NT2/D1 (cell line): ENCODE measurements around the gene ATP5MG.
A peak's percentile ranks its signal among the peaks of the same experiment; 100 is the strongest.

Source experiments
- DNase-seq: peaks from one replicate; pipeline ENCODE4 v3.0.0-alpha.2; 2011; ENCODE audit warnings: low read depth, low spot score
- H3K27me3 ChIP-seq: 2 replicates; pipeline ENCODE4 v1.6.0; 2011; ENCODE audit warnings: mild to moderate bottlenecking; ENCODE audit not compliant: insufficient read length, insufficient read depth
- H3K36me3 ChIP-seq: 2 replicates; pipeline ENCODE4 v1.6.1; 2011; ENCODE audit warnings: mild to moderate bottlenecking, low read length, mixed read lengths; ENCODE audit not compliant: insufficient read depth, insufficient read length
- H3K4me1 ChIP-seq: 2 replicates; pipeline ENCODE4 v1.5.1; 2011; ENCODE audit not compliant: insufficient read depth, insufficient read length
- H3K4me3 ChIP-seq: 2 replicates; pipeline ENCODE4 v1.5.1; 2011; ENCODE audit warnings: low read depth; ENCODE audit not compliant: insufficient read length
- H3K9ac ChIP-seq: 2 replicates; pipeline ENCODE4 v1.6.0; 2011; ENCODE audit warnings: low read depth; ENCODE audit not compliant: insufficient read length
- H3K9me3 ChIP-seq: 2 replicates; pipeline ENCODE4 v1.5.1; 2011; ENCODE audit warnings: mild to moderate bottlenecking, low read length; ENCODE audit not compliant: insufficient read depth
- SUZ12 ChIP-seq: IDR thresholded peaks from 2 replicates; pipeline ENCODE4 v1.6.1; 2011; ENCODE audit not compliant: insufficient read length, insufficient read depth; ENCODE audit errors: extremely low read depth
- YY1 ChIP-seq: IDR thresholded peaks from 2 replicates; pipeline ENCODE4 v1.6.1; 2011; ENCODE audit not compliant: insufficient read length, insufficient read depth
- ZNF274 ChIP-seq: IDR thresholded peaks from 2 replicates; pipeline ENCODE4 v1.6.1; 2011; ENCODE audit warnings: mild to moderate bottlenecking, low read depth, low read length

The ATP5MG gene

DNA sequence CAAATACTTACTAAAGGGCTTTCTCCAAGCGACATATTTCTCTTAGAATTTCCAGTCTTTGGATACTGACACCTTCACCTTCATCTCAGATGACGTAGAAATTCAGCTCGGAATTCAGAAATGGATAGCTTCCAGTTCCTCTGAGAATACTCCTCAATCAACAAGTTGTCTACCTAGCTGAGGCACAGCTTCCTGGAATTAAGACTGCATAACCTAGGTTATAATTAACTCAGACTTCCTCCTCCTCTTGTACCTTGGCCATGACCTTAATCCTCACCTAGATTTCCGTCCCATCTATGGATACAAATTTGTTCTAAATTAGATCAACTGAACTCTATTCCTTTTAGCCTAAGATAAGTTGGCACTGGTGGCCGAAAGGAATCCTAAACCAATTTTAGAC is 17.4 kb downstream of the ATP5MG start:
- Histone ChIP-seq H3K9me3 (no peaks in the 10 kb centered on the region), H3K9ac (no peak overlapping the region), H3K4me1 (peaks cover 2% of the 10 kb centered on the region), H3K36me3 (no peaks in the 10 kb centered on the region), H3K27me3 (no peaks in the 10 kb centered on the region), H3K4me3 (no peak overlapping the region)
- no peak for TF ChIP-seq ZNF274
- TF ChIP-seq YY1 = no peak
- no peak for TF ChIP-seq SUZ12
- DNase-seq = no peak

DNA sequence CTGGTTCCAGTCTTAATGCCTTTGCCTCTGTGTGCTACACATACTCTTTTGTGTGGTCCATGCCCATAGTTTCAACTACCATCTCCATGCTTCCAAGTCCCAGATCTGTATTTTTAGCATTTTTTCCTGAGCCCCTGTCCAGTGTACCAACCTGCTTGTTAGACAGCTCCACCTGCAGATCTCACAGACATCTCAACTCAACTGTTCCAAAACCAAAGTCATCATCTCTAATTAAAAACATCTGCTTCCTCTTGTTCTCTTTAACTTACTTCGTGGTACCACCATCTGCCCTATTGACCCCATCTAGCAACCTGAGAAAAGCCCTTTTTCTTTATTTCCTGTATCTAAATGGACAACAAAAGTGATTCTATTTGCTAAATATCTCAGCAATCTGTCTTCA is 26.3 kb downstream of the ATP5MG start:
- Histone ChIP-seq H3K9ac (no peak overlapping the region), H3K4me3 (no peak overlapping the region), H3K9me3 (no peaks in the 10 kb centered on the region), H3K27me3 (no peaks in the 10 kb centered on the region), H3K36me3 (no peaks in the 10 kb centered on the region), H3K4me1 (peaks cover 2% of the 10 kb centered on the region)
- DNase-seq = no peak
- TF ChIP-seq ZNF274 = no peak
- no peak for TF ChIP-seq YY1
- TF ChIP-seq SUZ12 = no peak

DNA sequence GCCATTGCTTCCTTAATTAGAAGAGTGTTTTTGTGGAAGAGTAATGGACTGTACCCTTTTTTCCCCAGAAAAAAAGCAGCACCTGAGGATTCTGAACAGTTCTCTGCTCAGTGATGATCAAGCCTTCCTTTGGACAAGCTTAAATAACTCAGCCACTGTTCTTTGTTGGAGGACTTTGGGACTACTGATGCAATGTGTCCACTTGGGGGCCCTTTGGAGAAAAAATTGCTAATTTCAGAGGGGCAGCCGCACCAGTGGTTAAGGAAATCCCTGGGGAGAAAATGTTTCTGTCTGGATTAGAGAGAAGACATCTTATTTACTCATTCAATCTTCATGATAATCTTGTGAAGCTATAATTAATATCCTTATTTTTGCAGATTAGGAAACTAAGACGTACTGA is 29.6 kb downstream of the ATP5MG start:
- no peak overlapping the region for H3K4me3 ChIP-seq

DNA sequence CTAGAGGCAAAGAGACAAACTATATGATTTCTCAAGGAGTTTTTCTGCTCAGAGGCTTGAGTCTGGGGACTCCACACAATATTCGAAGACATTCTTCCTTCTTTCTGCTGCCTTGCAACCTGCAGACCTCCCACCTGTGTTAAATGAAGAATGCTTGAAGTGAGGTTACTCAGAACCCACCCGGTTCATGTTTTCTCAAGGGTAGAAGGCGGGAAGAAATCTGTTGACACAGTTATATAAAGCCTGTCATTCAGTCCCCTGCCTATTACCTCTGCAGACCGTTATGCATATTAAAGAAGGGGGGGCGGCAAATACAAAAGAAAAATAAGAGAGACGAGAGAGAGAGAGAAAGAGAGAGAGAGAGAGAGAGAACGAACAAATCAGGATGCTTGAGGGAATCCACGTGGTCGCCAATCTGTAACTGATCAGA is 32.7 kb downstream of the ATP5MG start:
- no peak for DNase-seq
- no peaks in the 10 kb centered on the region for H3K4me1 ChIP-seq
- H3K4me3 ChIP-seq = peak overlapping the region; percentile 74
- H3K36me3 ChIP-seq = peaks cover 3% of the 10 kb centered on the region
- H3K27me3 ChIP-seq = no peaks in the 10 kb centered on the region
- TF ChIP-seq SUZ12 = no peak
- no peak for TF ChIP-seq ZNF274
- TF ChIP-seq YY1 = no peak
- no peaks in the 10 kb centered on the region for H3K9me3 ChIP-seq
- peak overlapping the region; percentile 93 for H3K9ac ChIP-seq

More for the DNA sequence above, 29.6 kb downstream of the ATP5MG start:
- no peaks in the 10 kb centered on the region for H3K4me1 ChIP-seq
- no peak for TF ChIP-seq YY1
- no peak for TF ChIP-seq ZNF274
- no peak for TF ChIP-seq SUZ12
- no peaks in the 10 kb centered on the region for H3K36me3 ChIP-seq
- no peak overlapping the region for H3K9ac ChIP-seq
- H3K27me3 ChIP-seq = no peaks in the 10 kb centered on the region
- no peaks in the 10 kb centered on the region for H3K9me3 ChIP-seq
- no peak for DNase-seq

DNA sequence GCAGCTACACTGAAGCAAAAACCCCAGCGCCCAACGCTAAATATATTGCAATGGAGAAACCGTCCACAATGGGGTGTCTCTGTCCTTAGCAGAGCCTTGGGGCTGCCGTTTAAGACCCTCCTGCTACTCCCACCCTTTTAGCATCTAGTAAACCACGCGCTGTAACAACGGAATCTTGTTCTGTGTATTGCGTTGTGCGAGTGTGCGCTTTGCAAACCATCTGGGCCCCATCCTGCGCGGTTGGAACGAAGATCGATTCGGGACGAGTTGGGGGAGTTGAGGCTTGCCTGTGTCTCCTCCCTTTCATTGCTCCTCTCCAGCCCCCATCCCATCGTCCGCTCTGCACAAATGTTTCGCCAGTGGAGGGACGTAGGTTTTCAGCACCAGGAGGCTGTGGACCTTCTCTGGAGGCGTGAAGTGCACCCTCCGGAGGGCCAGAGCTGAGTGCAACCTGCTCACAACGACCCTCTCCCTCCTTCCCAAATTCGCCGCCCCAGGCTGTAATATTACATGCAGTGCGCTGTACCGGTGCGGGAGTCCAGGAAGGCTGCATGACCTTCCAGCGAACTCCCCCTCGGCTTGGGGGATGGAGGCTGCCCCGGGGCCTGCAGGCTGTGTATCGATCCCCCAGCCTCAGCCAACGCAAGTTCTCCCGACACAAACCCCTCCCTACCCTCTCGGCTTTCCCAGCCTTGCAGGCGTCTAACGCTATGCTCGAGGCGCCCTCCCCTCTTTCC is 33.3 kb downstream of the ATP5MG start:
- peak overlapping the region; percentile 93 for H3K9ac ChIP-seq
- H3K27me3 ChIP-seq = no peaks in the 10 kb centered on the region
- TF ChIP-seq SUZ12 (no peak), ZNF274 (no peak), YY1 (no peak)
- H3K4me1 ChIP-seq = no peaks in the 10 kb centered on the region
- H3K4me3 ChIP-seq = peak overlapping the region; percentile 74
- H3K9me3 ChIP-seq = no peaks in the 10 kb centered on the region
- DNase-seq = no peak
- H3K36me3 ChIP-seq = peaks cover 9% of the 10 kb centered on the region

DNA sequence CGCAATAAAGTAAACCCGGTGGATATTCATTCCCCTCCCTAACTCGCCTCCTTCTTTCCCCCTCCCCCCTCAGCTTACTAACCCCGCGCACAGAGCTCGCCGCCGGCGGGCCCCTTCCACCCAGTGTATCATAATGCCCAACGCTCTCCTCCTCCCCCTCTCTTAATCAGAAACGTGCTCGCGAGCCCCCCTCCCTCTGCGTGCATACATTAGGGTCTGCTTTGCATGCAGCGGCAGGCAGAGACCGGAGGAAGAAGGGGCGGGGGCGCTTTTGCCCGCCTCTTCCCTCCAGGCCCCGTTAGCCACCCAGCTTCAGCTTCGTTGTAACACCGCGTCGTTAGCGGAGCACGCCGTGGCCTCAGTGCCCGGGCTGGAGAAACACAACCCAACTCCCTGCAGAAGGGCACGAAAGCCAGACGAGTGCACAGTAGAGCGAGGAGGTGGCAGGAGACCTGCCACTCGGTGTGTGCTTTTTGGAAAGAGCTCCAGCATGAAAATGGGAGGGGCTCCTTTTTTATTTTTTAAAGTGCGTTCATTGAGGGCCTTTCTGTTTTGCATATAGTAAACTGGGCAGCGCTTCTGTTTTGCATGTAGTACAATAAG is 34.0 kb downstream of the ATP5MG start:
- no peaks in the 10 kb centered on the region for H3K9me3 ChIP-seq
- no peak for TF ChIP-seq YY1
- no peak for TF ChIP-seq SUZ12
- TF ChIP-seq ZNF274 = no peak
- H3K9ac ChIP-seq = peak overlapping the region; percentile 93
- DNase-seq = peak; percentile 92
- H3K36me3 ChIP-seq = peaks cover 15% of the 10 kb centered on the region
- no peaks in the 10 kb centered on the region for H3K27me3 ChIP-seq
- H3K4me3 ChIP-seq = peak overlapping the region; percentile 74
- H3K4me1 ChIP-seq = no peaks in the 10 kb centered on the region

DNA sequence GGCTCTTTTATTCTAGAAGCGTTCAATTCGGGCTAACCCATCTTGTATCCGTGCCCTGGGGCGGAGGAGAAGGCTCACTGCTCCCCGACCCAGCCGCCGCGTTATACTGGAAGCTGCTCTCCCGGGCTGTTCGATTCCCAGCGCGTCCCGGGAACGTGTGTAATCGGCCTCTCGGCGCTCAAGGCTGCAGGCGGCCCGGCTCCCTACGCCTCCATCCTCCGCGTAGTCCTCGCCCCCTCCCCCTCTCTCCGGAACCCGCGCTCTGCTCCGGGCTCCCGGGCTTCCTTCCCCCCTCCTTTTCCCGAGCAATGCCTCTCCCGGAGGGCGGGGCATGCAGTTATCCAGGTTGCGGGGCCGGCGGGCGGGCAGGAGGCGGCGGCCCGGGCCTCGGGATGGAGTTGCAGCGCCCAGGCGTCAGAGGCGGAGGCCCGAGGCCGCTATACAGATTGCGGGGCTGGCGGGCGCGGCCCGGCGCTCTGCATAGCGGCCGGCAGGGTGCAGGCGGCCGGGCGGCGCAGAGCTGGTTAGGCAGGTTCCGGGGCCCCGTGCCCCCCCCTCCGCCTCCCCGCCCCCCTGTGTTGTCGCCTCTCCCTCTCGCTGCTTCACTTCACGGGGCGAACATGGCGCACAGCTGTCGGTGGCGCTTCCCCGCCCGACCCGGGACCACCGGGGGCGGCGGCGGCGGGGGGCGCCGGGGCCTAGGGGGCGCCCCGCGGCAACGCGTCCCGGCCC is 34.7 kb downstream of the ATP5MG start, which contains the start of gene KMT2A:
TSS of gene KMT2A (plus strand) at position 600 of the 732 bp plus-strand sequence. CDS start at position 621, 21 bp downstream.
- Histone ChIP-seq H3K9me3 (no peaks in the 10 kb centered on the region), H3K4me1 (no peaks in the 10 kb centered on the region), H3K4me3 (peak within 1 kb of the TSS; percentile 79), H3K9ac (peak within 1 kb of the TSS; percentile 94), H3K27me3 (no peaks in the 10 kb centered on the region), H3K36me3 (peaks cover 21% of the 10 kb centered on the region)
- DNase-seq = peak; percentile 96
- TF ChIP-seq SUZ12 (no peak), ZNF274 (no peak), YY1 (peak; percentile 22)
